PC-9 (cell line): Measurements from ENCODE around the gene ASB15.

Source experiments
- CTCF ChIP-seq: fragments of 200-600 bp; sonication (generic); conservative IDR thresholded peaks from 2 replicates; pipeline ENCODE4 v1.6.1; 2017; ENCODE audit warnings: mixed run types, antibody characterized with exemption, mild to moderate bottlenecking, moderate library complexity
- EZH2 ChIP-seq: fragments of 200-600 bp; sonication (generic); IDR thresholded peaks from 2 replicates; pipeline ENCODE4 v1.8.0; 2017; ENCODE audit warnings: antibody characterized with exemption, low read depth

GRCh38 chr7:123687161-123687560 is 85.5 kb downstream of the ASB15 start:
- no peak for TF ChIP-seq CTCF
- TF ChIP-seq EZH2, result no peak
